HG02642 (cell line): Measurements from ENCODE around the gene RHEB.

Experiments used
- ATAC-seq: cut with Tn5 transposase; IDR thresholded peaks from one replicate; pipeline ENCODE4 v1.9.1; 2021; ENCODE audit warnings: mild to moderate bottlenecking; ENCODE audit not compliant: unreplicated experiment, poor library complexity

Gene RHEB

GRCh38 chr7:151519765-151520418, at the start of gene RHEB:
TSS of gene RHEB (minus strand) at chr7:151519895. CDS start at chr7:151519511, 384 bp downstream.
- peak; percentile 81 for ATAC-seq

DNA sequence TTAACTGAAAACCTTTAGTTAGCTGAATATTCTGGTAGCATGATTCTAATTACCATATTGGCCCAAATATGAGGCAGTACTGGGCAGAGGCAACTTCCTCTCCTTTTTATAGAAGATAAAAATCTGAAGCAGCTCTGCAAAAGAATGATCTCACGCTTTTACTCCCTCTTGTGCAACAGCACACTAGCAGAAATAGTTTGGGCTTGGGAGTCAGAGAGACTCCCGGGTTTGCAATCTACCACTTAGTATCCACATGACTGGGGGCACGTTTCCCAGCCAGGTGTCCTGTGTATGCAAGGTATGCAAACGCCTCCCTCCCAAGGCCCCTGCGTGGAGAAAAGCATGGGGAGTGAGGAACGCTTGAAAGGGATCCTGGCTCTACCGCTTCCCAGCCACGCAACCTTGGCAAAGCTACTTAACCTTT, 47.2 kb upstream of the RHEB start:
- no peak for ATAC-seq

DNA sequence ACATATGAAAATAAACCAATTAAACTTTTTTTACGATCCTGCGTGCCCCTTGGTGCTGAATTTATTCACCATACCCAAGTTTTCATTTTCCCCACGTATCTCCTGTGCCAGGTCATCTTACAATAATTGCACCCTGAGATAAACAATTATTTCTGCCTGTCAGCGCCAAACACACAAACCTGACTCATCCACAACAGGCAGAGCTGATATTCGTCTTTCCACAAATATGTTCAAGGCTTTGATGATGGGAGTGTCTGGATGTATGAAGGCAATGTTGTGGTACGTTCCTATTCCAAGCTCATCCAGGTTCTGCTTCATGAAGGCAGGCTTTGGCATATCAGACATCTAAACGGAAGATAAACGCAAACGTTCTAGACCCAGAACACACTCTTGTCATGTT, 45.8 kb upstream of the RHEB start:
- no peak for ATAC-seq

- no peak for ATAC-seq
These were observed 40.5 kb upstream of the RHEB start for GRCh38 chr7:151560243-151560642.

DNA sequence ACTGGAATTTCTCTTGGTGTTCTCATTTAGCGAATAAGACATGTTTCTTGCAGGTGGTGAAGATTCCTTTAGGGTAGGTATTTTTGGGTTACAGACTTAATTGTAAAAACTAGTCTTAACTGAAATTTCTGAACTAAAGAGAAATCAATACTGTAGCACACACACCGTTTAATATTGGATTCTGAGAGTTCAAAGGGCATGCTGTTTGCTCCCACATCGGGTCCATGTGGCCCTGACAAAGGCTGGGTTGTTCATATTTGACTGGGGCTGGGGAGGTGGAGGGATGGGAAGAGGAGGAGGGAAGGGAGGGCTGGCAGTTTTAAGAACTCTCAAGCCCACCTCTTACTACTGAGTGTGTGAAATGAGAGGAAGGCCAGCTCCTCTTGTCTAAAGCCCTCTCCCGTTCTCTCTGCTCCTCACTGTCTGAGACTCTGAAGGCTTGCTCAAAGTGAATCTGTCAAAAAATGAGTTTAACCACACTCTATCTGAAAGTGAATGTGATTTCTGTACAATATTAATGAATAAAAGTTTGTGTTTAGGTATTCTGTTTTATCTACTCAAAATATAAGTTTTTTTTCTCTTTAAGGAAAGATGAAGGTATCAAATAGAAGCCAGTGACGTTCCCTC, 40.0 kb upstream of the RHEB start:
- no peak for ATAC-seq

- no peak for ATAC-seq
These were observed 38.9 kb upstream of the RHEB start for GRCh38 chr7:151558575-151558974.

DNA sequence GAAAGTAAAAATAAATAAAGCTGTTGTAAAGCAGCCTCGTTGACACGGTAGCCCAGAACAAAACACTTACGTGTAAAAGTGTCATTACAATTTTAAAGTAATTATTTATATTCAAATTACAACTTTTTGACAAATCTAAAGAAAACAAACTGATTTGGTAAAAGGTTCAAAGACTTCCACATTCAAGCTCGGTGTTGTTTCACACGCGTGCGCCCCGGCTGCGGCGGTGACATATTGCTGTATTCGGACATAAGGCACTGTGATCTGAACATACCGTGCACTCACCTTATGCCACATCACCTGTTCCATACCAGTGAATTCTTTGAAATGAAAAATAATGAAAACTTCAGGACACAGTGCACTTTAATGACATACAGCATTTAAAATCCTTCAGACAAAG, 36.9 kb upstream of the RHEB start:
- no peak for ATAC-seq

GRCh38 chr7:151553356-151553755, 33.7 kb upstream of the RHEB start:
- no peak for ATAC-seq

DNA sequence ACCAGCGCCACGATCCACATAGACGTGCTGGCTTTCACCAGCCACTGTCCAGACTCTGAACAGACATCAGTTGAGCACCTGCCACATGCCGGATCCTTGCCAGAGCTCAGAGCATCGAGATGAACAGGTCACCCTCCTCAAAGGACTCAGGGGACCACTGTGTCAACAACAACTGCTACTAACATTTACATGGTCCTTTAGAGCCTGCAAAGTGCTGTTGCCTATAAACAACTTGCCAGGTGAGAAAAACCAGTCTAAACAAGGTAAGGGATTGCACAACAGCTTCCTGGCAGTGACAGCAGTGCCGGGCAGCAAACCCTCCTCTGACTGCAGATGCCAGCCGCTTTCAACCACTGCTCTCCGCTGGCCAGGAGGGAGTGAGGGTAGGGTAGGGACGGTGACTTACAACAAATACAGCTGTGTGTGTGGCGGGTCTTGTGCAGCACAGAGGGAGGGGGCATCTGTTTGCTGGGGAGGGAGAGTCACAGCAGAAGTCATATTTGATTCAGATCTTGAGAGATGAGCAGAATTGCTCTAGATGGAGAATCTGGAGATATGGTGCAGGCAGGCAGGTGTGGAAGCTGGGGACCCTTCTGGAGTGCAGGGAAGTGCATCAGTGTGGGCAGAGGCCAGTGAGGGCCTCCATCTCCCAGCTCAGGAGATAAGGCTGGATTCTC, 32.8 kb upstream of the RHEB start:
- ATAC-seq, result no peak

DNA sequence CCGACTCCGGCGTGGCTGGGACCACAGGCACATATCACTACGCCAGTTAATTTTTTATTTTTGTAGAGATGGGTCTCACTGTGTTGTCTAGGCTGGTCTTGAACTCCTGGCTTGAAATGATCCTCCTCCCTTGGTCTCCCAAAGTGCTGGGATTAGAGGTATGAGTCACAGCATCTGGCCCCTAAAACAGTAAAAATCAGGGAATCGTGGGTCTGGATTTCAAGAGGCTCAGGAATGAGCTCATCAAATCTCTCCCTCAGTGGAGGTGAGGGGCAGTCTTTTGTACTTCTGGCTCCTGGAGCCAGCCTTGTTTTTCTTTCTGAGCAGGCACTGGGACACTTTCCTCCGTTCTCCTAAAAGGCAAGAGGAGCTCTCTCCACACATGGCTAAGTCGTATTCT, 32.1 kb upstream of the RHEB start:
- no peak for ATAC-seq

GRCh38 chr7:151550656-151551286, 31.1 kb upstream of the RHEB start:
- ATAC-seq, result no peak

DNA sequence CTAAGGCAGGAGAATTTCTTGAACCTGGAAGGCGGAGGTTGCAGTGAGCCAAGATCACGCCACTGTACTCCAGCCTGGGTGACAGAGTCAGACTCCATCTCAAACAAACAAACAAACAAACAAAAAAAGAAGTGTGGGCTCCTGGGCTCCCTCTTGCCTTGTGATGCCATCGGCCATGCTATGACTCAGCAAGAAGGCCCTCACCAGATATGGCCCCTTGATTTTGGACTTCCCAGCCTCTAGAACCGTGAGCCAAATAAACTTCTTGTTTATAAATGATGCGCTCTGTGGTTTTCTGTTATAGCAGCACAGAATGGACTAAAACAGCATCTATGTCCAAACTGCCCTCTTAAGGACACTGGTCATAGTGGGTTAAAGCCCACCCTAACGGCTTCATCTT, 29.9 kb upstream of the RHEB start:
- ATAC-seq, result no peak

GRCh38 chr7:151549083-151549482, 29.4 kb upstream of the RHEB start:
- no peak for ATAC-seq

GRCh38 chr7:151544183-151544582, 24.5 kb upstream of the RHEB start:
- no peak for ATAC-seq

- ATAC-seq, result no peak
These were observed 23.0 kb upstream of the RHEB start for GRCh38 chr7:151542606-151543130.

- ATAC-seq, result no peak
These were observed 22.2 kb upstream of the RHEB start for GRCh38 chr7:151541709-151542499.

DNA sequence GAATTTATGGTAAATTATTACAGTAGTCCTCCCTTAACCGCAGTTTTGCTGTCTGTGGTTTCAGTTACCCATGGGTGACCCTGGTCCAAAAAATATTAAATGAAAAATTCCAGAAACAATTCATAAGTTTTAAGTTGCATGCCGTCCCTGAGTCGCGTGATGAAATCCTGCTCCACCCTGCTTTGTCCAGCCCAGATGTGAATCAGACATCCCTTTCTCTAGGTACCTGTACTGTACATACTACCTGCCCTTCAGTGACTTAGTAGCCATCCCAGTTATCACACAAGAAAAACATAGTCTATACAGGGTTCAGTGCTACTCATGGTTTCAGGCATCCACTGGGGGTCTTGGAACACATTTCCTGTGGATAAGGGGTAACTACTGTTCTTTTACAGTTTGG, 20.5 kb upstream of the RHEB start:
- ATAC-seq, result no peak

DNA sequence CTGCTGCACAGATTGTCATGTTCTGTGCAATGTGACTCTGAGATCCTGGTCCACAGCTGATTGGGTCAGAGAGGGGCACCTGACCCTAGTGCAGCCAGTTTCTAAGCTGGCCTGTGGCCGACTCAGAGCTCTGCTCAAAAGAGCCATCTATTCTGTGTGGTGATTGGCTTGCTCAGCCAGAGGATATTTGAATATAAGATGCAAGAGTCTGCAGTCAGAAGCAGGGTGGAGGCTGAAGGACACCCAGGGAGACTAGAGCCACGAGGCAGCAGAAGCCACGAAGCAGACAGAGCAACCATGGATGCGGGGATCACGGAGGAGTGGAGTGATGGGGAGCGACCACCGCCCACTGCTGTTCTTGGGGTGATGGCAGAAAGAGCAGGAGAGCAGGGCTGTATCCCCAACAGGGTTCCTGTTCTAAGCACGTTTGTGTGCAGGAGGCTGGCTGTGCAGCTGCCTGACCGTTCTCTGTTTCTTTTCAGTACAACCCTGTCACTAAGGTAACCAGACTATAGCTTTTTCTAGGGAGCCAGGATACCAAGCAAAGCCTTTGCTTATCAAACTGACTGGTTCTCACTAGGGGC, 19.5 kb upstream of the RHEB start:
- ATAC-seq, result peak; percentile 69

- no peak for ATAC-seq
These were observed 18.3 kb upstream of the RHEB start for GRCh38 chr7:151537818-151538561.
